MM.1S (cell line): ENCODE data around the gene TMTC1.
A peak's percentile ranks its signal among the peaks of the same experiment; 100 is the strongest.

ENCODE experiments used
- DNase-seq: peaks from one replicate; pipeline ENCODE4 v3.0.0-alpha.2; 2015
- H2AFZ ChIP-seq: fragments of 300-600 bp; sonication (generic); 2 replicates; pipeline ENCODE4 v1.6.0; 2016; ENCODE audit warnings: antibody characterized with exemption, low read length
- H3F3A ChIP-seq: fragments of 300-600 bp; sonication (generic); 2 replicates; pipeline ENCODE4 v1.6.1; 2016; ENCODE audit warnings: mild to moderate bottlenecking, antibody characterized with exemption, low read length, moderate library complexity, mixed read lengths; ENCODE audit not compliant: insufficient read depth
- H3K27ac ChIP-seq: fragments of 300-600 bp; sonication (generic); 2 replicates; pipeline ENCODE4 v1.5.1; 2016; ENCODE audit warnings: mild to moderate bottlenecking, low read length
- H3K27me3 ChIP-seq: fragments of 300-600 bp; sonication (generic); replicated peaks from 2 replicates; pipeline ENCODE4 v1.6.0; 2016; ENCODE audit warnings: low read length; ENCODE audit not compliant: insufficient read depth
- H3K36me3 ChIP-seq: fragments of 300-600 bp; sonication (generic); replicated peaks from 2 replicates; pipeline ENCODE4 v1.6.1; 2016; ENCODE audit warnings: mild to moderate bottlenecking, low read length, mixed read lengths; ENCODE audit not compliant: insufficient read depth
- H3K4me1 ChIP-seq: fragments of 300-600 bp; sonication (generic); 2 replicates; pipeline ENCODE4 v1.6.1; 2016; ENCODE audit warnings: low read length, mixed read lengths
- H3K4me2 ChIP-seq: fragments of 300-600 bp; sonication (generic); 2 replicates; pipeline ENCODE4 v1.6.0; 2016; ENCODE audit warnings: low read depth, low read length
- H3K4me3 ChIP-seq: fragments of 300-600 bp; sonication (generic); 2 replicates; pipeline ENCODE4 v1.5.1; 2016; ENCODE audit warnings: low read length, mixed read lengths
- H3K79me2 ChIP-seq: fragments of 300-600 bp; sonication (generic); 2 replicates; pipeline ENCODE4 v1.6.1; 2016; ENCODE audit warnings: mixed run types, low read length, mixed read lengths
- H3K9ac ChIP-seq: fragments of 300-600 bp; sonication (generic); 2 replicates; pipeline ENCODE4 v1.6.1; 2016; ENCODE audit warnings: low read length, mixed read lengths
- H3K9me2 ChIP-seq: fragments of 300-600 bp; sonication (generic); replicated peaks from 2 replicates; pipeline ENCODE4 v1.6.1; 2016; ENCODE audit warnings: mild to moderate bottlenecking, low read length, mixed read lengths; ENCODE audit not compliant: insufficient read depth
- H3K9me3 ChIP-seq: fragments of 300-600 bp; sonication (generic); replicated peaks from 2 replicates; pipeline ENCODE4 v1.6.1; 2016; ENCODE audit warnings: mild to moderate bottlenecking, low read length, mixed read lengths; ENCODE audit not compliant: insufficient read depth
- H4K20me1 ChIP-seq: fragments of 300-600 bp; sonication (generic); 2 replicates; pipeline ENCODE4 v1.6.1; 2016; ENCODE audit warnings: mild to moderate bottlenecking, low read length, moderate library complexity, mixed read lengths; ENCODE audit not compliant: insufficient read depth
- EZH2 ChIP-seq: fragments of 300-600 bp; sonication (generic); optimal IDR thresholded peaks from 2 replicates; pipeline ENCODE3; 2017; ENCODE audit warnings: low read depth, mild to moderate bottlenecking, antibody characterized with exemption, low read length, mixed read lengths
- EZH2phosphoT487 ChIP-seq: fragments of 300-600 bp; sonication (generic); IDR thresholded peaks from 2 replicates; pipeline ENCODE4 v1.6.1; 2018; ENCODE audit warnings: antibody characterized with exemption, low read length
- TF ChIP-seq, protein P1 (sequence below): fragments of 300-600 bp; sonication (generic); IDR thresholded peaks from 2 replicates; pipeline ENCODE4 v1.5.1; 2016; ENCODE audit warnings: antibody characterized with exemption, low read length, mixed read lengths

The TMTC1 gene

DNA sequence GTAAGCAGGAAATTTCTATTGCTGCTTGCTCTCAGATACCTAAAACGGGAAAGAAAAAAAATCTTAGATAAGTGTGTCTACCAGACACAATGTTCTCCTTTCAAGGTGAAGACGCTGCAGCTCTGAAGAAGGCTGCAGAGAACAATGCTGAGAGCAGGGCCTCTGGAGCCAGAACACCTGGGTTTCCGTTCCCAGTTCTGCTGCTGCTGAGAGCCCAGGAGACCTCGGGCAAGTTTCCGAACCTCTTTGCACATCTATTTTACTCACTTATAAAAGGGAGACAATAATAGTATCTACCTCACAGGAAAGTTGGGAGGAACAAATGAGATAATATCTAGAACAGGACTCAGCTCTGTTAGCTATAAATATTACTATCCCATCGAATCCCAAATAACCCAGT lies 122.9 kb downstream of the TMTC1 start:
- H3K79me2 ChIP-seq = no peaks in the 10 kb centered on the region
- no peaks in the 10 kb centered on the region for H3K27me3 ChIP-seq
- no peaks in the 10 kb centered on the region for H3K36me3 ChIP-seq
- DNase-seq = no peak
- H3K4me2 ChIP-seq = no peak overlapping the region
- no peaks in the 10 kb centered on the region for H3K9me3 ChIP-seq
- no peak overlapping the region for H3K9ac ChIP-seq
- no peaks in the 10 kb centered on the region for H3F3A ChIP-seq
- H2AFZ ChIP-seq = no peak overlapping the region
- H3K4me3 ChIP-seq = no peak overlapping the region
- no peaks in the 10 kb centered on the region for H3K4me1 ChIP-seq
- no peaks in the 10 kb centered on the region for H3K9me2 ChIP-seq
- no peak overlapping the region for H3K27ac ChIP-seq
- TF ChIP-seq EZH2phosphoT487 (no peak), EZH2 (no peak)
- TF ChIP-seq, protein P1, sequence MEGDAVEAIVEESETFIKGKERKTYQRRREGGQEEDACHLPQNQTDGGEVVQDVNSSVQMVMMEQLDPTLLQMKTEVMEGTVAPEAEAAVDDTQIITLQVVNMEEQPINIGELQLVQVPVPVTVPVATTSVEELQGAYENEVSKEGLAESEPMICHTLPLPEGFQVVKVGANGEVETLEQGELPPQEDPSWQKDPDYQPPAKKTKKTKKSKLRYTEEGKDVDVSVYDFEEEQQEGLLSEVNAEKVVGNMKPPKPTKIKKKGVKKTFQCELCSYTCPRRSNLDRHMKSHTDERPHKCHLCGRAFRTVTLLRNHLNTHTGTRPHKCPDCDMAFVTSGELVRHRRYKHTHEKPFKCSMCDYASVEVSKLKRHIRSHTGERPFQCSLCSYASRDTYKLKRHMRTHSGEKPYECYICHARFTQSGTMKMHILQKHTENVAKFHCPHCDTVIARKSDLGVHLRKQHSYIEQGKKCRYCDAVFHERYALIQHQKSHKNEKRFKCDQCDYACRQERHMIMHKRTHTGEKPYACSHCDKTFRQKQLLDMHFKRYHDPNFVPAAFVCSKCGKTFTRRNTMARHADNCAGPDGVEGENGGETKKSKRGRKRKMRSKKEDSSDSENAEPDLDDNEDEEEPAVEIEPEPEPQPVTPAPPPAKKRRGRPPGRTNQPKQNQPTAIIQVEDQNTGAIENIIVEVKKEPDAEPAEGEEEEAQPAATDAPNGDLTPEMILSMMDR = no peak
- no peaks in the 10 kb centered on the region for H4K20me1 ChIP-seq

- Histone ChIP-seq H3K4me3 (no peak overlapping the region), H3K4me2 (no peak overlapping the region), H3K4me1 (no peaks in the 10 kb centered on the region), H3K27ac (no peak overlapping the region), H3K9me3 (no peaks in the 10 kb centered on the region), H3K36me3 (no peaks in the 10 kb centered on the region), H3K9ac (no peak overlapping the region), H3K9me2 (no peaks in the 10 kb centered on the region), H3K79me2 (no peaks in the 10 kb centered on the region), H3K27me3 (no peaks in the 10 kb centered on the region), H3F3A (no peaks in the 10 kb centered on the region; the same call in 1 of the 2 replicates), H4K20me1 (no peaks in the 10 kb centered on the region), H2AFZ (no peak overlapping the region)
- TF ChIP-seq EZH2phosphoT487 = no peak
- TF ChIP-seq, protein P1 = no peak
- TF ChIP-seq EZH2 = no peak
- DNase-seq = no peak
These were observed 126.8 kb downstream of the TMTC1 start for GRCh38 chr12:29656762-29657538.

- no peaks in the 10 kb centered on the region for H3K27me3 ChIP-seq
- no peak overlapping the region for H3K4me3 ChIP-seq
- H2AFZ ChIP-seq = no peak overlapping the region
- H3K79me2 ChIP-seq = no peaks in the 10 kb centered on the region
- no peaks in the 10 kb centered on the region for H3K9me2 ChIP-seq
- H3K27ac ChIP-seq = peak overlapping the region; percentile 24; the same call in 1 of the 2 replicates
- no peaks in the 10 kb centered on the region; the same call in 1 of the 2 replicates for H3F3A ChIP-seq
- no peaks in the 10 kb centered on the region for H4K20me1 ChIP-seq
- no peaks in the 10 kb centered on the region for H3K4me1 ChIP-seq
- no peaks in the 10 kb centered on the region for H3K36me3 ChIP-seq
- TF ChIP-seq, protein P1 = no peak
- no peak for TF ChIP-seq EZH2
- TF ChIP-seq EZH2phosphoT487 = no peak
- H3K9me3 ChIP-seq = no peaks in the 10 kb centered on the region
- peak; percentile 25 for DNase-seq
- H3K9ac ChIP-seq = no peak overlapping the region
- H3K4me2 ChIP-seq = 0 out of 2 replicates have a peak overlapping the region, but pooled peaks have one; percentile 11
These were observed 127.9 kb downstream of the TMTC1 start for GRCh38 chr12:29655861-29656260.
